OCI-LY7 (cell line): ENCODE data around the gene SLC35A1. TPM values are rescaled to one million over a fixed set of nuclear protein-coding genes. Genes with fewer than 3 reads are reported as not detected.

ENCODE experiments used
- BruUV-seq: library from RNA; stranded (reverse); fragments of 400-500 nt; replicated peaks from 2 replicates; lab custom pipeline; 2021; lab: Mats Ljungman, UMichigan
- CTCF ChIA-PET: fragments of 300-600 bp; sonication (Branson Sonifier 250); formaldehyde crosslinking; loops from one replicate; lab custom pipeline; 2022; ENCODE audit warnings: antibody characterized with exemption; ENCODE audit not compliant: unreplicated experiment; lab: Charles Lee
- POLR2A ChIA-PET: fragments of 300-600 bp; sonication (Branson Sonifier 250); formaldehyde crosslinking; loops from one replicate; lab custom pipeline; 2022; ENCODE audit warnings: antibody characterized with exemption; lab: Charles Lee
- DNase-seq: peaks from one replicate; pipeline ENCODE4 v3.0.0-alpha.2; 2015; ENCODE audit warnings: low spot score
- H2AFZ ChIP-seq: fragments of 200-600 bp; sonication (generic), shearing (Covaris generic); 2 replicates; pipeline ENCODE4 v1.6.1; 2014; ENCODE audit warnings: mild to moderate bottlenecking, antibody characterized with exemption, low read length, moderate library complexity
- H3K27ac ChIP-seq: fragments of 200-600 bp; sonication (generic); 2 replicates; pipeline ENCODE4 v1.5.1; 2014; ENCODE audit warnings: mixed run types, low read depth, mild to moderate bottlenecking, moderate library complexity, low read length, inconsistent platforms; ENCODE audit not compliant: poor library complexity, severe bottlenecking
- H3K36me3 ChIP-seq: fragments of 200-600 bp; sonication (generic); 2 replicates; pipeline ENCODE4 v1.6.1; 2014; ENCODE audit warnings: mild to moderate bottlenecking, antibody characterized with exemption, low read length, moderate library complexity, mixed read lengths; ENCODE audit not compliant: insufficient read depth
- H3K4me1 ChIP-seq: fragments of 200-600 bp; sonication (generic); 2 replicates; pipeline ENCODE4 v1.5.1; 2014; ENCODE audit warnings: mild to moderate bottlenecking, low read length; ENCODE audit not compliant: insufficient read depth, poor library complexity, severe bottlenecking
- H3K4me2 ChIP-seq: fragments of 200-600 bp; sonication (generic); 2 replicates; pipeline ENCODE4 v1.6.1; 2014; ENCODE audit warnings: mild to moderate bottlenecking, low read length
- H3K4me3 ChIP-seq: fragments of 200-600 bp; sonication (generic); 2 replicates; pipeline ENCODE4 v1.5.1; 2014; ENCODE audit warnings: mild to moderate bottlenecking, low read depth, low read length; ENCODE audit not compliant: poor library complexity, severe bottlenecking
- H3K79me2 ChIP-seq: fragments of 200-600 bp; sonication (generic); 2 replicates; pipeline ENCODE4 v1.6.1; 2016; ENCODE audit warnings: low read depth, mild to moderate bottlenecking, low read length, moderate library complexity, mixed read lengths; ENCODE audit not compliant: insufficient read depth
- H3K9me2 ChIP-seq: fragments of 200-600 bp; sonication (generic); 2 replicates; pipeline ENCODE4 v1.6.1; 2016; ENCODE audit warnings: mild to moderate bottlenecking, low read length, mixed read lengths; ENCODE audit not compliant: insufficient read depth
- H3K9me3 ChIP-seq: fragments of 200-600 bp; sonication (generic); 2 replicates; pipeline ENCODE4 v1.6.1; 2014; ENCODE audit warnings: mild to moderate bottlenecking, mixed run types, low read length, mixed read lengths
- H4K20me1 ChIP-seq: fragments of 200-600 bp; sonication (generic); 2 replicates; pipeline ENCODE4 v1.6.1; 2014; ENCODE audit warnings: mild to moderate bottlenecking, antibody characterized with exemption, low read length, moderate library complexity, mixed read lengths; ENCODE audit not compliant: insufficient read depth
- EZH2phosphoT487 ChIP-seq: fragments of 200-600 bp; sonication (generic); IDR thresholded peaks from 2 replicates; pipeline ENCODE4 v1.6.1; 2018; ENCODE audit warnings: low read depth, borderline replicate concordance, mild to moderate bottlenecking, mixed run types, antibody characterized with exemption, low read length, moderate library complexity, mixed read lengths
- intact Hi-C: fragments of 100-400 bp; cut with micrococcal nuclease; formaldehyde crosslinking; loops from one replicate; pipeline ENCODE4 v1.10.0; 2022; ENCODE audit not compliant: unreplicated experiment
- total RNA-seq, 2 experiments: library from RNA; depleted of rRNA in 1 of 2; stranded (reverse); fragments of >200 nt in 1 of 2; shearing (Covaris generic) in 1 of 2; gene quantifications; 2 replicates each; pipeline ENCODE4 v1.2.3, GENCODE V29; 2014 to 2022
- TF ChIP-seq, protein P1 (sequence below): fragments of 200-600 bp; sonication (generic); conservative IDR thresholded peaks from 2 replicates; pipeline ENCODE4 v1.5.1; 2014; ENCODE audit warnings: mild to moderate bottlenecking, antibody characterized with exemption, low read length, moderate library complexity, mixed read lengths

Gene SLC35A1
- total RNA-seq, 2 experiments from 2014 or later: 17.0 to 22.4 TPM

DNA sequence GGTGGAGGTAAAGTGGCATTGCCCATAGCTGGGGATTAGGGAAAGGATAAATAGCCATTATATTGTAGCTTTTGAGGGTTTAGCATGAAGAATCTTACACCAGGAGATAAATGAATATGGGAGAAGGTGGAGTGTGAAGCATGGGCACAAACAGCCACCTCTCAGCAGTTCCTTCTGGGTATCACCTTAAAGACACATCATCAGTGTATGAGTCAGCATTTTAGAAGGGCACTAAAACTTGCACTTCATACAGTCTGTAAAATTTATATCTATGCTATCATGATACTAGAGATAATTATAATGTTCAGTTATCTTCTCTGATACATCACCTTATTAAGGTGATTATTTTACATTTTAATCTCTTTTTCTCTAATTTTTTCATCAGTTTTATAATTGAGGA lies 25.3 kb downstream of the SLC35A1 start:
- H3K4me3 ChIP-seq: no peak overlapping the region
- H3K4me2 ChIP-seq: no peak overlapping the region
- TF ChIP-seq EZH2phosphoT487: no peak
- TF ChIP-seq, protein P1, sequence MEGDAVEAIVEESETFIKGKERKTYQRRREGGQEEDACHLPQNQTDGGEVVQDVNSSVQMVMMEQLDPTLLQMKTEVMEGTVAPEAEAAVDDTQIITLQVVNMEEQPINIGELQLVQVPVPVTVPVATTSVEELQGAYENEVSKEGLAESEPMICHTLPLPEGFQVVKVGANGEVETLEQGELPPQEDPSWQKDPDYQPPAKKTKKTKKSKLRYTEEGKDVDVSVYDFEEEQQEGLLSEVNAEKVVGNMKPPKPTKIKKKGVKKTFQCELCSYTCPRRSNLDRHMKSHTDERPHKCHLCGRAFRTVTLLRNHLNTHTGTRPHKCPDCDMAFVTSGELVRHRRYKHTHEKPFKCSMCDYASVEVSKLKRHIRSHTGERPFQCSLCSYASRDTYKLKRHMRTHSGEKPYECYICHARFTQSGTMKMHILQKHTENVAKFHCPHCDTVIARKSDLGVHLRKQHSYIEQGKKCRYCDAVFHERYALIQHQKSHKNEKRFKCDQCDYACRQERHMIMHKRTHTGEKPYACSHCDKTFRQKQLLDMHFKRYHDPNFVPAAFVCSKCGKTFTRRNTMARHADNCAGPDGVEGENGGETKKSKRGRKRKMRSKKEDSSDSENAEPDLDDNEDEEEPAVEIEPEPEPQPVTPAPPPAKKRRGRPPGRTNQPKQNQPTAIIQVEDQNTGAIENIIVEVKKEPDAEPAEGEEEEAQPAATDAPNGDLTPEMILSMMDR: no peak
- no TSS peak for BruUV-seq
- ChIA-PET POLR2A (interaction anchor here (0.7 to 0.9 kb wide), 2 partner anchors 8 to 286 kb away, joined by 3 to 5 read pairs; no protein-coding TSS in a partner anchor), CTCF (no interaction called here)
- H4K20me1 ChIP-seq: no peaks in the 10 kb centered on the region
- DNase-seq: no peak
- intact Hi-C loops: no loop called here
- no peak overlapping the region for H2AFZ ChIP-seq
- H3K79me2 ChIP-seq: peaks cover 3% of the 10 kb centered on the region; the same call in 1 of the 2 replicates
- H3K4me1 ChIP-seq: peaks cover 22% of the 10 kb centered on the region
- H3K9me2 ChIP-seq: no peaks in the 10 kb centered on the region
- H3K36me3 ChIP-seq: peaks cover 53% of the 10 kb centered on the region
- H3K27ac ChIP-seq: no peak overlapping the region
- H3K9me3 ChIP-seq: no peaks in the 10 kb centered on the region

DNA sequence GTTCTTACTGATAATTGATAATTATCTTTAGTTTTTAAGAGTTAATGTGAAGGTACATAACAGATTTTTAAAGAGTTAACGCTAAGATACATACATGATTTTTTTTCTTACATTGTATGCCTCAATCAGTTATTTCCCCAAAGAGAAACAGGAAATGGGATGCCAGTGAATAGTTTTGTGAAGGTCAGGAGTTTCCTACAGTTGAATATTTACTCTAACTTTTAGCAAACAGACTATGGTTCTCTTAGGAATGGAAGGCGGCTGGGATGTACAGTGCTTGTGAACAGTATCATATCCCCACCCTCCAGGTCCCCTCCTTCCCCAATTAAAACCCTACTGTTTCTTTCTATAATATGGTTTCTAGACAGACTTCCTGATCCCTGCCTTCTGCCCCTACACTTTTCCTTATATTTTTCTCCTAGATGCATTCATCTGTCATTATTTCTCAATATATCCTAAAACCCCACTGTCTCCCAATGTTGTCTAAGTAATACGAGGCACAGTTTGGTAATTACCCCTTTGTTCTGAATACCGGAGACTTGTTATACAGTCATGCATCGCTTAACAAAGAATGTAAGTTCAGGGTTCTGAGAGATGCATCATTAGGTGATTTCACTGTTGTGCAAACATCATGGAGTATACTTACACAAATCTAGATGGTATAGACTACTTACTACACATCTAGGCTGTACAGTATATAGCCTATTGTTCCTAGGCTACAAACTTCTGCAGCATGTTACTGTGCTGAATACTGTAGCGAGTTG lies 29.2 kb downstream of the SLC35A1 start:
- Histone ChIP-seq H4K20me1 (no peaks in the 10 kb centered on the region; the same call in 1 of the 2 replicates), H3K9me3 (no peaks in the 10 kb centered on the region), H3K9me2 (no peaks in the 10 kb centered on the region), H2AFZ (no peak overlapping the region), H3K27ac (no peak overlapping the region), H3K4me2 (no peak overlapping the region), H3K79me2 (no peaks in the 10 kb centered on the region), H3K4me3 (no peak overlapping the region), H3K4me1 (no peaks in the 10 kb centered on the region), H3K36me3 (peaks cover 63% of the 10 kb centered on the region)
- TF ChIP-seq EZH2phosphoT487: no peak
- TF ChIP-seq, protein P1: no peak
- intact Hi-C loops: no loop called here
- no peak for DNase-seq
- ChIA-PET POLR2A (no interaction called here), CTCF (no interaction called here)
- no TSS peak for BruUV-seq

DNA sequence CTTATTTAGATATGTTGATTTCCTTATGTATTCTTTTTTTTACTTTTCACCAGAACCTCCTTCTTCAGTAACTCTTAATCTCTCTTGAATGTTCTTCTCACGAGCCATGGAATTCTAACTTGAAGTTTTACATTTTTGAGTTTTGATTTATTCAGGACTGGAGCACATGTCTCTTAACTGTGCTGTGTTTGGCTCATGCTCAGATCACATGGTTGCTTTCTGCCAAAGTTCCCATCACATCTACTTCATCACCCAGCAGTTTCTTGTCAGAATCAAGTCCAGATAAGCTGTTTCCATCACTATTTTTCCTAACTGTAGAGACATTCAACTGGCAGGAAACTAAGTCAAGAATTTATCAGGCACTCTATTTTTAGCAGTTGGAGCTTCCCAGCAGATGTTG lies 31.7 kb downstream of the SLC35A1 start:
- Histone ChIP-seq H3K27ac (no peak overlapping the region), H3K4me2 (no peak overlapping the region), H3K9me2 (no peaks in the 10 kb centered on the region), H3K9me3 (no peaks in the 10 kb centered on the region), H3K4me3 (no peak overlapping the region), H3K4me1 (no peaks in the 10 kb centered on the region), H4K20me1 (no peaks in the 10 kb centered on the region; the same call in 1 of the 2 replicates), H3K79me2 (no peaks in the 10 kb centered on the region), H3K36me3 (peaks cover 83% of the 10 kb centered on the region), H2AFZ (no peak overlapping the region)
- intact Hi-C loops: no loop called here
- DNase-seq: no peak
- no TSS peak for BruUV-seq
- CTCF ChIA-PET: interaction anchor here (0.5 kb wide), 1 partner anchor 11 kb away, joined by 3 read pairs; no protein-coding TSS in a partner anchor
- POLR2A ChIA-PET: interaction anchor here (0.5 to 2.2 kb wide), 3 partner anchors 9 to 1203 kb away, joined by 3 to 9 read pairs (median 3); no protein-coding TSS in a partner anchor
- TF ChIP-seq, protein P1: no peak
- TF ChIP-seq EZH2phosphoT487: no peak
